HG03575 (cell line): ENCODE results near the gene PELI1.

Experiments used
- ATAC-seq: cut with Tn5 transposase; IDR thresholded peaks from one replicate; pipeline ENCODE4 v1.9.1; 2021; ENCODE audit not compliant: unreplicated experiment, insufficient number of reproducible peaks, low FRiP score; ENCODE audit errors: extremely low read depth

PELI1 gene

GRCh38 chr2:64164629-64165028 is 20.4 kb upstream of the PELI1 start:
- no peak for ATAC-seq

GRCh38 chr2:64162516-64162915 is 18.3 kb upstream of the PELI1 start:
- no peak for ATAC-seq

GRCh38 chr2:64157792-64158191 is 13.6 kb upstream of the PELI1 start:
- no peak for ATAC-seq

- no peak for ATAC-seq
These were observed 9.6 kb upstream of the PELI1 start for GRCh38 chr2:64153811-64154210.

GRCh38 chr2:64151476-64151875 is 7.3 kb upstream of the PELI1 start:
- ATAC-seq = no peak

GRCh38 chr2:64145714-64146113 is 1.5 kb upstream of the PELI1 start:
- no peak for ATAC-seq

GRCh38 chr2:64145119-64145518 is 899 bp upstream of the PELI1 start:
- ATAC-seq = no peak

- no peak for ATAC-seq
These were observed 807 bp downstream of the PELI1 start for GRCh38 chr2:64143169-64144056.

- no peak for ATAC-seq
These were observed 1.5 kb downstream of the PELI1 start for GRCh38 chr2:64142741-64143168.

- ATAC-seq = no peak
These were observed 2.4 kb downstream of the PELI1 start for GRCh38 chr2:64141674-64142405.

- no peak for ATAC-seq
These were observed 3.5 kb downstream of the PELI1 start for GRCh38 chr2:64140665-64141200.

GRCh38 chr2:64139956-64140355 is 4.3 kb downstream of the PELI1 start:
- no peak for ATAC-seq

GRCh38 chr2:64137996-64138395 is 6.2 kb downstream of the PELI1 start:
- ATAC-seq = no peak

GRCh38 chr2:64137567-64137966 is 6.7 kb downstream of the PELI1 start:
- ATAC-seq = no peak

GRCh38 chr2:64135421-64135820 is 8.8 kb downstream of the PELI1 start:
- no peak for ATAC-seq

GRCh38 chr2:64134813-64135212 is 9.4 kb downstream of the PELI1 start:
- no peak for ATAC-seq

- no peak for ATAC-seq
These were observed 10.4 kb downstream of the PELI1 start for GRCh38 chr2:64133828-64134227.

- no peak for ATAC-seq
These were observed 10.9 kb downstream of the PELI1 start for GRCh38 chr2:64133354-64133753.

- ATAC-seq = no peak
These were observed 13.9 kb downstream of the PELI1 start for GRCh38 chr2:64130333-64130732.

GRCh38 chr2:64128943-64129391 is 15.3 kb downstream of the PELI1 start:
- no peak for ATAC-seq
